ENCODE data around the gene ERBB4. TPM values are rescaled to one million over a fixed set of nuclear protein-coding genes. Genes with fewer than 3 reads are reported as not detected.
"Not testable (repeated sequence)": the region's sequence is repeated elsewhere in the genome, so short reads cannot be mapped to it uniquely, and the experiment has no call there.

The ERBB4 gene
- total and polyA plus RNA-seq, 7 experiments from 2014 or later, result not detected

- POLR2A ChIA-PET, result no interaction called here
- H3K4me1 ChIP-seq (ENCODE audit: control insufficient read depth in 2 of 2, insufficient read depth in 2 of 2, low read length in 2 of 2), result no peaks in the 10 kb centered on the region
- Mint-ChIP-seq H3K4me3 (no peak overlapping the region), H3K36me3 (no peaks in the 10 kb centered on the region), H3K9me3 (peaks cover 0 to 4% (median 0%) of the 10 kb centered on the region in 11 donors), H3K4me1 (peaks cover 0 to 1% (median 0%) of the 10 kb centered on the region in 7 donors), H3K27me3 (no peaks in the 10 kb centered on the region), H3K27ac (no peak overlapping the region)
- no peaks in the 10 kb centered on the region for H3K9me3 ChIP-seq (ENCODE audit: control insufficient read depth in 2 of 3, low read length in 3 of 3)
- intact Hi-C loops (cut with micrococcal nuclease), result no loop called here
- ATAC-seq, result no peak
- no peak overlapping the region for H3K4me3 ChIP-seq (ENCODE audit: low read length)
- CTCF ChIA-PET, result no interaction called here
- no peaks in the 10 kb centered on the region for H3K36me3 ChIP-seq (ENCODE audit: control insufficient read depth in 2 of 3, insufficient read depth in 3 of 3, low read length in 3 of 3)
- H3K27me3 ChIP-seq (ENCODE audit: control insufficient read depth in 2 of 2, insufficient read depth in 2 of 2, low read length in 2 of 2), result no peaks in the 10 kb centered on the region
- no peak for DNase-seq
- H3K27ac ChIP-seq (ENCODE audit: low read depth, low read length), result no peak overlapping the region
Measured at GRCh38 chr2:211729433-211729832, 809.2 kb downstream of the ERBB4 start.

- intact Hi-C loops (cut with micrococcal nuclease), result no loop called here
- Histone ChIP-seq H3K9me3 (ENCODE audit: control insufficient read depth in 2 of 3, low read length in 3 of 3) (no peaks in the 10 kb centered on the region), H3K27me3 (ENCODE audit: control insufficient read depth in 2 of 2, insufficient read depth in 2 of 2, low read length in 2 of 2) (no peaks in the 10 kb centered on the region), H3K4me1 (ENCODE audit: control insufficient read depth in 2 of 2, insufficient read depth in 2 of 2, low read length in 2 of 2) (no peaks in the 10 kb centered on the region), H3K27ac (ENCODE audit: low read depth, low read length) (no peak overlapping the region), H3K36me3 (ENCODE audit: control insufficient read depth in 2 of 3, insufficient read depth in 3 of 3, low read length in 3 of 3) (no peaks in the 10 kb centered on the region), H3K4me3 (ENCODE audit: low read length) (no peak overlapping the region)
- ATAC-seq (no peak), DNase-seq (no peak)
- ChIA-PET CTCF (no interaction called here), POLR2A (interaction anchor here (0.7 kb wide), 1 partner anchor 13 kb away, joined by 3 read pairs; no protein-coding TSS in a partner anchor)
- H3K27ac Mint-ChIP-seq, result no peak overlapping the region
- H3K4me3 Mint-ChIP-seq, result no peak overlapping the region
- no peaks in the 10 kb centered on the region for H3K36me3 Mint-ChIP-seq
- peaks cover 0 to 12% (median 0%) of the 10 kb centered on the region in 11 donors for H3K9me3 Mint-ChIP-seq
- H3K27me3 Mint-ChIP-seq, result no peaks in the 10 kb centered on the region
- no peaks in the 10 kb centered on the region for H3K4me1 Mint-ChIP-seq
Measured at GRCh38 chr2:211724933-211725332, 813.7 kb downstream of the ERBB4 start.

GRCh38 chr2:211723398-211723797, 815.2 kb downstream of the ERBB4 start:
- H3K27ac ChIP-seq (ENCODE audit: low read depth, low read length), result no peak overlapping the region
- Mint-ChIP-seq H3K27ac (no peak overlapping the region), H3K9me3 (peaks cover 0 to 12% (median 0%) of the 10 kb centered on the region in 11 donors)

GRCh38 chr2:211722928-211723327, 815.7 kb downstream of the ERBB4 start:
- no peaks in the 10 kb centered on the region for H3K4me1 ChIP-seq (ENCODE audit: control insufficient read depth in 2 of 2, insufficient read depth in 2 of 2, low read length in 2 of 2)
- no peak overlapping the region for H3K4me3 ChIP-seq (ENCODE audit: low read length)
- intact Hi-C loops (cut with micrococcal nuclease), result no loop called here
- CTCF ChIA-PET, result no interaction called here
- Mint-ChIP-seq H3K36me3 (no peaks in the 10 kb centered on the region), H3K9me3 (peaks cover 0 to 9% (median 0%) of the 10 kb centered on the region in 11 donors), H3K27ac (no peak overlapping the region), H3K4me3 (no peak overlapping the region), H3K4me1 (no peaks in the 10 kb centered on the region), H3K27me3 (no peaks in the 10 kb centered on the region)
- no peaks in the 10 kb centered on the region for H3K27me3 ChIP-seq (ENCODE audit: control insufficient read depth in 2 of 2, insufficient read depth in 2 of 2, low read length in 2 of 2)
- no peaks in the 10 kb centered on the region for H3K9me3 ChIP-seq (ENCODE audit: control insufficient read depth in 2 of 3, low read length in 3 of 3)
- H3K36me3 ChIP-seq (ENCODE audit: control insufficient read depth in 2 of 3, insufficient read depth in 3 of 3, low read length in 3 of 3), result no peaks in the 10 kb centered on the region
- DNase-seq (no peak), ATAC-seq (no peak)
- no peak overlapping the region for H3K27ac ChIP-seq (ENCODE audit: low read depth, low read length)
- POLR2A ChIA-PET, result no interaction called here

More at GRCh38 chr2:211723398-211723797, 815.2 kb downstream of the ERBB4 start:
- no peaks in the 10 kb centered on the region for H3K4me1 ChIP-seq (ENCODE audit: control insufficient read depth in 2 of 2, insufficient read depth in 2 of 2, low read length in 2 of 2)
- no peaks in the 10 kb centered on the region for H3K27me3 ChIP-seq (ENCODE audit: control insufficient read depth in 2 of 2, insufficient read depth in 2 of 2, low read length in 2 of 2)
- POLR2A ChIA-PET, result no interaction called here
- no peak overlapping the region for H3K4me3 ChIP-seq (ENCODE audit: low read length)
- CTCF ChIA-PET, result no interaction called here
- H3K4me3 Mint-ChIP-seq, result no peak overlapping the region
- no peaks in the 10 kb centered on the region for H3K9me3 ChIP-seq (ENCODE audit: control insufficient read depth in 2 of 3, low read length in 3 of 3)
- intact Hi-C loops (cut with micrococcal nuclease), result no loop called here
- H3K27me3 Mint-ChIP-seq, result no peaks in the 10 kb centered on the region
- H3K36me3 Mint-ChIP-seq, result no peaks in the 10 kb centered on the region
- no peak for DNase-seq
- no peak for ATAC-seq
- no peaks in the 10 kb centered on the region for H3K36me3 ChIP-seq (ENCODE audit: control insufficient read depth in 2 of 3, insufficient read depth in 3 of 3, low read length in 3 of 3)
- no peaks in the 10 kb centered on the region for H3K4me1 Mint-ChIP-seq

- H3K4me3 ChIP-seq (ENCODE audit: low read length); H3K4me1 ChIP-seq (ENCODE audit: control insufficient read depth in 2 of 2, insufficient read depth in 2 of 2, low read length in 2 of 2); POLR2A ChIA-PET; H3K36me3 Mint-ChIP-seq; H3K27me3 Mint-ChIP-seq; ATAC-seq; H3K9me3 Mint-ChIP-seq; H3K9me3 ChIP-seq (ENCODE audit: control insufficient read depth in 2 of 3, low read length in 3 of 3); DNase-seq; H3K4me1 Mint-ChIP-seq; H3K4me3 Mint-ChIP-seq; H3K27ac Mint-ChIP-seq; H3K27ac ChIP-seq (ENCODE audit: low read depth, low read length); CTCF ChIA-PET; H3K27me3 ChIP-seq (ENCODE audit: control insufficient read depth in 2 of 2, insufficient read depth in 2 of 2, low read length in 2 of 2); intact Hi-C loops (cut with micrococcal nuclease); H3K36me3 ChIP-seq (ENCODE audit: control insufficient read depth in 2 of 3, insufficient read depth in 3 of 3, low read length in 3 of 3): not testable (repeated sequence)
Measured at GRCh38 chr2:211721874-211722273, 816.7 kb downstream of the ERBB4 start.

- Histone ChIP-seq H3K4me1 (ENCODE audit: control insufficient read depth in 2 of 2, insufficient read depth in 2 of 2, low read length in 2 of 2) (no peaks in the 10 kb centered on the region), H3K27me3 (ENCODE audit: control insufficient read depth in 2 of 2, insufficient read depth in 2 of 2, low read length in 2 of 2) (no peaks in the 10 kb centered on the region), H3K4me3 (ENCODE audit: low read length) (no peak overlapping the region), H3K27ac (ENCODE audit: low read depth, low read length) (no peak overlapping the region), H3K36me3 (ENCODE audit: control insufficient read depth in 2 of 3, insufficient read depth in 3 of 3, low read length in 3 of 3) (no peaks in the 10 kb centered on the region), H3K9me3 (ENCODE audit: control insufficient read depth in 2 of 3, low read length in 3 of 3) (no peaks in the 10 kb centered on the region)
- Mint-ChIP-seq H3K27me3 (no peaks in the 10 kb centered on the region), H3K27ac (no peak overlapping the region), H3K4me1 (no peaks in the 10 kb centered on the region), H3K4me3 (no peak overlapping the region), H3K36me3 (no peaks in the 10 kb centered on the region), H3K9me3 (peaks cover 0 to 3% (median 0%) of the 10 kb centered on the region in 11 donors)
- CTCF ChIA-PET, result no interaction called here
- POLR2A ChIA-PET, result no interaction called here
- no peak for DNase-seq
- intact Hi-C loops (cut with micrococcal nuclease), result no loop called here
- no peak for ATAC-seq
Measured at GRCh38 chr2:211709389-211709788, 829.2 kb downstream of the ERBB4 start.

- intact Hi-C loops (cut with micrococcal nuclease), result no loop called here
- Mint-ChIP-seq H3K4me3 (no peak overlapping the region), H3K27me3 (no peaks in the 10 kb centered on the region), H3K9me3 (peaks cover 0 to 14% (median 5%) of the 10 kb centered on the region in 11 donors), H3K27ac (no peak overlapping the region), H3K36me3 (no peaks in the 10 kb centered on the region), H3K4me1 (no peaks in the 10 kb centered on the region)
- no peak for DNase-seq
- H3K4me1 ChIP-seq (ENCODE audit: control insufficient read depth in 2 of 2, insufficient read depth in 2 of 2, low read length in 2 of 2), result no peaks in the 10 kb centered on the region
- no peaks in the 10 kb centered on the region for H3K27me3 ChIP-seq (ENCODE audit: control insufficient read depth in 2 of 2, insufficient read depth in 2 of 2, low read length in 2 of 2)
- no peak for ATAC-seq
- ChIA-PET POLR2A (no interaction called here), CTCF (no interaction called here)
- no peaks in the 10 kb centered on the region for H3K9me3 ChIP-seq (ENCODE audit: control insufficient read depth in 2 of 3, low read length in 3 of 3)
- no peak overlapping the region for H3K4me3 ChIP-seq (ENCODE audit: low read length)
- H3K27ac ChIP-seq (ENCODE audit: low read depth, low read length), result no peak overlapping the region
- H3K36me3 ChIP-seq (ENCODE audit: control insufficient read depth in 2 of 3, insufficient read depth in 3 of 3, low read length in 3 of 3), result no peaks in the 10 kb centered on the region
Measured at GRCh38 chr2:211692689-211693088, 845.9 kb downstream of the ERBB4 start.
